SK-N-SH treated with all-trans-retinoic acid at 6 μM for 48 hours (cell line): ENCODE measurements around the gene GRIK2.

Experiments
- ATAC-seq: fragments of 200-7000 bp; cut with Tn5 transposase; 3 replicates; pipeline ENCODE4 v1.9.1; 2020; ENCODE audit warnings: mild to moderate bottlenecking, moderate library complexity
- ARNTL ChIP-seq: fragments of 450-650 bp; formaldehyde crosslinking; IDR thresholded peaks from 2 replicates; pipeline ENCODE4 v1.5.0; 2020; ENCODE audit warnings: low read depth, mild to moderate bottlenecking, moderate library complexity, borderline replicate concordance
- CSDC2 ChIP-seq: fragments of 250-450 bp; sonication (Bioruptor Pico); IDR thresholded peaks from 2 replicates; pipeline ENCODE4 v1.5.0; 2020; ENCODE audit warnings: mild to moderate bottlenecking, moderate library complexity
- ESRRG ChIP-seq: fragments of 250-450 bp; sonication (Bioruptor Pico); IDR thresholded peaks from 2 replicates; pipeline ENCODE4 v1.6.1; 2021; ENCODE audit warnings: mild to moderate bottlenecking
- GLIS3 ChIP-seq: fragments of 250-450 bp; sonication (Bioruptor Pico); IDR thresholded peaks from 2 replicates; pipeline ENCODE4 v1.5.0; 2020; ENCODE audit warnings: mild to moderate bottlenecking, moderate library complexity
- ISL1 ChIP-seq: fragments of 250-450 bp; sonication (Bioruptor Pico); IDR thresholded peaks from 2 replicates; pipeline ENCODE4 v2.1.2; 2022; ENCODE audit warnings: mild to moderate bottlenecking, moderate library complexity
- OSR1 ChIP-seq: fragments of 250-450 bp; sonication (Bioruptor Pico); IDR thresholded peaks from 2 replicates; pipeline ENCODE4 v1.8.0; 2022; ENCODE audit warnings: moderate library complexity, mild to moderate bottlenecking, inconsistent platforms
- PPARA ChIP-seq: fragments of 250-450 bp; sonication (Bioruptor Pico); IDR thresholded peaks from 2 replicates; pipeline ENCODE4 v1.5.0; 2020; ENCODE audit warnings: mild to moderate bottlenecking, borderline replicate concordance
- RARB ChIP-seq: fragments of 250-450 bp; sonication (Bioruptor Pico); IDR thresholded peaks from 2 replicates; pipeline ENCODE4 v1.8.0; 2021; ENCODE audit warnings: mild to moderate bottlenecking, moderate library complexity
- SNAI2 ChIP-seq: fragments of 250-450 bp; sonication (Bioruptor Pico); IDR thresholded peaks from 2 replicates; pipeline ENCODE4 v1.5.0; 2020; ENCODE audit warnings: mild to moderate bottlenecking, moderate library complexity
- TCF4 ChIP-seq: fragments of 250-450 bp; sonication (Bioruptor Pico); IDR thresholded peaks from 2 replicates; pipeline ENCODE4 v1.8.0; 2021; ENCODE audit warnings: mild to moderate bottlenecking, moderate library complexity, borderline replicate concordance
- TOX ChIP-seq: fragments of 250-450 bp; sonication (Bioruptor Pico); IDR thresholded peaks from 2 replicates; pipeline ENCODE4 v1.8.0; 2021; ENCODE audit warnings: mild to moderate bottlenecking, moderate library complexity, borderline replicate concordance
- ZC3H10 ChIP-seq: fragments of 250-450 bp; sonication (Bioruptor Pico); IDR thresholded peaks from 2 replicates; pipeline ENCODE4 v1.5.1; 2021; ENCODE audit warnings: mild to moderate bottlenecking, moderate library complexity
- ZFP3 ChIP-seq: fragments of 250-450 bp; sonication (Bioruptor Pico); IDR thresholded peaks from 2 replicates; pipeline ENCODE4 v1.5.0; 2020; ENCODE audit warnings: mild to moderate bottlenecking, moderate library complexity
- ZFP30 ChIP-seq: fragments of 450-650 bp; formaldehyde crosslinking; IDR thresholded peaks from 2 replicates; pipeline ENCODE4 v1.5.0; 2022; ENCODE audit warnings: mild to moderate bottlenecking, moderate library complexity
- ZNF70 ChIP-seq: fragments of 450-650 bp; formaldehyde crosslinking; IDR thresholded peaks from 2 replicates; pipeline ENCODE4 v1.5.0; 2020; ENCODE audit warnings: mild to moderate bottlenecking, moderate library complexity
- ZNF8 ChIP-seq: fragments of 450-650 bp; formaldehyde crosslinking; IDR thresholded peaks from 2 replicates; pipeline ENCODE4 v1.5.0; 2020; ENCODE audit warnings: mild to moderate bottlenecking, moderate library complexity
- TF ChIP-seq, protein P1 (sequence below): fragments of 250-450 bp; sonication (Bioruptor Pico); IDR thresholded peaks from 2 replicates; pipeline ENCODE4 v1.5.0; 2020; ENCODE audit warnings: mild to moderate bottlenecking, moderate library complexity
- TF ChIP-seq, protein P2 (sequence below): fragments of 250-450 bp; sonication (Bioruptor Pico); IDR thresholded peaks from 2 replicates; pipeline ENCODE4 v1.5.1; 2021; ENCODE audit warnings: mild to moderate bottlenecking, moderate library complexity
- TF ChIP-seq, protein P3 (sequence below): fragments of 250-450 bp; sonication (Bioruptor Pico); IDR thresholded peaks from 2 replicates; pipeline ENCODE4 v1.8.0; 2020; ENCODE audit warnings: mild to moderate bottlenecking, moderate library complexity, borderline replicate concordance
- TF ChIP-seq, protein P4 (sequence below): fragments of 250-450 bp; sonication (Bioruptor Pico); IDR thresholded peaks from 2 replicates; pipeline ENCODE4 v1.5.1; 2020; ENCODE audit warnings: low read depth, mild to moderate bottlenecking, moderate library complexity
- TF ChIP-seq, protein P5 (sequence below): fragments of 250-450 bp; sonication (Bioruptor Pico); IDR thresholded peaks from 2 replicates; pipeline ENCODE4 v1.8.0; 2021; ENCODE audit warnings: low read depth, mild to moderate bottlenecking, moderate library complexity, borderline replicate concordance

GRIK2 gene

DNA sequence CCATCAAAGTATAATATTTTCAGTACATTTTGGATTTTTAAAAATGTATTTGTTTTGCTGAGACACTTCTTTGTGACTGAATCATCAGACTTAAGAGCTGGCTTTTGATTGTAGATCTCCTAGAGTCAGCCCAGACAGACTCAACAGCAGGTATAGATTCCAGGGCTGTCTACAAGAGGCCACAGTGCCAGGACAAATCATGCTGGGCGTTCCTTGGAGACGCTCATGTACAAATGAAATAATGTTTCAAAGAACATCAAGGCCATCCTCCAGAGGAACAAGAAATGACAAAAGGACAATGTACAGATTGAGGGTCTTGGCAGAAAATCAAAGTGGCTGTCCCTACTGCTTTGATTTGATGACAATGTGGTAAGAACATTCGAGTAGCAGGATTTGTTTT is 369.3 kb downstream of the GRIK2 start:
- no peak for ATAC-seq

DNA sequence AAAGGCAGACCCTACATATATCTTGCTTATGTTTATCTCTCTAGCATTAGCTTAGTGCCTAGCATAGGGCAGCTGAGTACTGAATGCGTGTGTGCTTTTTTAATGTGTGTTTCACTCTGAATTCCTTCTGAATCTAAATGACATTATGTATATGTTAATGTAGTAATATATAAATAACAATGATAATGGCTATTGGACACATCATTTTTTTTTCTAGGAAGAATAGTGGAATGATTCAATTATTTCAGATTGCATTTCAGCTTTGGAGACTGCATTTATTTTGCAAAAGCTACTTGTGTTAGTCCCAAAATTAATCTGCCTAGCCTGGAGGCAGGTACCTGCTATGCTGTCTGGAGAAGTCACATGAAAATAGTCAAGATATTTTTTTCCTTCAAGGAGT is 371.8 kb downstream of the GRIK2 start:
- ATAC-seq = no peak
- TF ChIP-seq, protein P1, sequence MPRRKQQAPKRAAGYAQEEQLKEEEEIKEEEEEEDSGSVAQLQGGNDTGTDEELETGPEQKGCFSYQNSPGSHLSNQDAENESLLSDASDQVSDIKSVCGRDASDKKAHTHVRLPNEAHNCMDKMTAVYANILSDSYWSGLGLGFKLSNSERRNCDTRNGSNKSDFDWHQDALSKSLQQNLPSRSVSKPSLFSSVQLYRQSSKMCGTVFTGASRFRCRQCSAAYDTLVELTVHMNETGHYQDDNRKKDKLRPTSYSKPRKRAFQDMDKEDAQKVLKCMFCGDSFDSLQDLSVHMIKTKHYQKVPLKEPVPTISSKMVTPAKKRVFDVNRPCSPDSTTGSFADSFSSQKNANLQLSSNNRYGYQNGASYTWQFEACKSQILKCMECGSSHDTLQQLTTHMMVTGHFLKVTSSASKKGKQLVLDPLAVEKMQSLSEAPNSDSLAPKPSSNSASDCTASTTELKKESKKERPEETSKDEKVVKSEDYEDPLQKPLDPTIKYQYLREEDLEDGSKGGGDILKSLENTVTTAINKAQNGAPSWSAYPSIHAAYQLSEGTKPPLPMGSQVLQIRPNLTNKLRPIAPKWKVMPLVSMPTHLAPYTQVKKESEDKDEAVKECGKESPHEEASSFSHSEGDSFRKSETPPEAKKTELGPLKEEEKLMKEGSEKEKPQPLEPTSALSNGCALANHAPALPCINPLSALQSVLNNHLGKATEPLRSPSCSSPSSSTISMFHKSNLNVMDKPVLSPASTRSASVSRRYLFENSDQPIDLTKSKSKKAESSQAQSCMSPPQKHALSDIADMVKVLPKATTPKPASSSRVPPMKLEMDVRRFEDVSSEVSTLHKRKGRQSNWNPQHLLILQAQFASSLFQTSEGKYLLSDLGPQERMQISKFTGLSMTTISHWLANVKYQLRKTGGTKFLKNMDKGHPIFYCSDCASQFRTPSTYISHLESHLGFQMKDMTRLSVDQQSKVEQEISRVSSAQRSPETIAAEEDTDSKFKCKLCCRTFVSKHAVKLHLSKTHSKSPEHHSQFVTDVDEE = no peak
- TF ChIP-seq RARB (CRISPR knock-in tag) = no peak
- TF ChIP-seq, protein P2, sequence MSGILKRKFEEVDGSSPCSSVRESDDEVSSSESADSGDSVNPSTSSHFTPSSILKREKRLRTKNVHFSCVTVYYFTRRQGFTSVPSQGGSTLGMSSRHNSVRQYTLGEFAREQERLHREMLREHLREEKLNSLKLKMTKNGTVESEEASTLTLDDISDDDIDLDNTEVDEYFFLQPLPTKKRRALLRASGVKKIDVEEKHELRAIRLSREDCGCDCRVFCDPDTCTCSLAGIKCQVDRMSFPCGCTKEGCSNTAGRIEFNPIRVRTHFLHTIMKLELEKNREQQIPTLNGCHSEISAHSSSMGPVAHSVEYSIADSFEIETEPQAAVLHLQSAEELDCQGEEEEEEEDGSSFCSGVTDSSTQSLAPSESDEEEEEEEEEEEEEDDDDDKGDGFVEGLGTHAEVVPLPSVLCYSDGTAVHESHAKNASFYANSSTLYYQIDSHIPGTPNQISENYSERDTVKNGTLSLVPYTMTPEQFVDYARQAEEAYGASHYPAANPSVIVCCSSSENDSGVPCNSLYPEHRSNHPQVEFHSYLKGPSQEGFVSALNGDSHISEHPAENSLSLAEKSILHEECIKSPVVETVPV (CRISPR knock-in tag) = no peak
- no peak for TF ChIP-seq ZNF70 (CRISPR knock-in tag)
- no peak for TF ChIP-seq OSR1 (CRISPR knock-in tag)

More for the DNA sequence above, 369.3 kb downstream of the GRIK2 start:
- TF ChIP-seq TCF4 (CRISPR knock-in tag) (no peak), OSR1 (CRISPR knock-in tag) (no peak), CSDC2 (CRISPR knock-in tag) (no peak), ZFP3 (CRISPR knock-in tag) (no peak), PPARA (no peak), RARB (CRISPR knock-in tag) (no peak), ZC3H10 (CRISPR knock-in tag) (no peak), ZNF70 (CRISPR knock-in tag) (no peak), SNAI2 (no peak), ZNF8 (CRISPR knock-in tag) (no peak), TOX (CRISPR knock-in tag) (no peak), ARNTL (CRISPR knock-in tag) (no peak), ESRRG (CRISPR knock-in tag) (no peak), ISL1 (CRISPR knock-in tag) (no peak), ZFP30 (CRISPR knock-in tag) (no peak), GLIS3 (no peak)
- TF ChIP-seq, protein P1 = no peak
- TF ChIP-seq, protein P3, sequence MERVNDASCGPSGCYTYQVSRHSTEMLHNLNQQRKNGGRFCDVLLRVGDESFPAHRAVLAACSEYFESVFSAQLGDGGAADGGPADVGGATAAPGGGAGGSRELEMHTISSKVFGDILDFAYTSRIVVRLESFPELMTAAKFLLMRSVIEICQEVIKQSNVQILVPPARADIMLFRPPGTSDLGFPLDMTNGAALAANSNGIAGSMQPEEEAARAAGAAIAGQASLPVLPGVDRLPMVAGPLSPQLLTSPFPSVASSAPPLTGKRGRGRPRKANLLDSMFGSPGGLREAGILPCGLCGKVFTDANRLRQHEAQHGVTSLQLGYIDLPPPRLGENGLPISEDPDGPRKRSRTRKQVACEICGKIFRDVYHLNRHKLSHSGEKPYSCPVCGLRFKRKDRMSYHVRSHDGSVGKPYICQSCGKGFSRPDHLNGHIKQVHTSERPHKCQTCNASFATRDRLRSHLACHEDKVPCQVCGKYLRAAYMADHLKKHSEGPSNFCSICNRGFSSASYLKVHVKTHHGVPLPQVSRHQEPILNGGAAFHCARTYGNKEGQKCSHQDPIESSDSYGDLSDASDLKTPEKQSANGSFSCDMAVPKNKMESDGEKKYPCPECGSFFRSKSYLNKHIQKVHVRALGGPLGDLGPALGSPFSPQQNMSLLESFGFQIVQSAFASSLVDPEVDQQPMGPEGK (CRISPR knock-in tag) = no peak
- TF ChIP-seq, protein P4, sequence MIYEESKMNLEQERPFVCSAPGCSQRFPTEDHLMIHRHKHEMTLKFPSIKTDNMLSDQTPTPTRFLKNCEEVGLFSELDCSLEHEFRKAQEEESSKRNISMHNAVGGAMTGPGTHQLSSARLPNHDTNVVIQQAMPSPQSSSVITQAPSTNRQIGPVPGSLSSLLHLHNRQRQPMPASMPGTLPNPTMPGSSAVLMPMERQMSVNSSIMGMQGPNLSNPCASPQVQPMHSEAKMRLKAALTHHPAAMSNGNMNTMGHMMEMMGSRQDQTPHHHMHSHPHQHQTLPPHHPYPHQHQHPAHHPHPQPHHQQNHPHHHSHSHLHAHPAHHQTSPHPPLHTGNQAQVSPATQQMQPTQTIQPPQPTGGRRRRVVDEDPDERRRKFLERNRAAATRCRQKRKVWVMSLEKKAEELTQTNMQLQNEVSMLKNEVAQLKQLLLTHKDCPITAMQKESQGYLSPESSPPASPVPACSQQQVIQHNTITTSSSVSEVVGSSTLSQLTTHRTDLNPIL (CRISPR knock-in tag) = no peak
- TF ChIP-seq, all 23 proteins: peak for 0

DNA sequence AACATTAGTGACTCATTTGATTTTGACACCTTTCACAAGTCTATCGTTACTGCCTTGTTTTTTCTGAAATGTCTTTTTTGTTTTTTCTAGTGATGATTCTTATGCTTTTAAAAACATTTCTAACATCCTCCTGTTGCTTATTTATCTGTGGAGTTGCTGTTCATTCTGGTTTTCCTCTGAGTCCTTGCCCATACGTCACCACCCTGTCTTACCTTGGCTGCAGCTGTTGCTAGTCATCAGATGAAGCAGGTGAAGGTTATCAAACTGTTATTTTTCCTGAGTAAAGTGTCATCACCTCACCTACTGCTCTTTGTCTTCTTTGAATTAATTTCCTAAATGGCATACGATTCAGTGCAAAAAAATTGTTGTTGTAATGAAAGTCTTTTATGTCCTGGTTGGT is 376.6 kb downstream of the GRIK2 start:
- no peak for ATAC-seq
- TF ChIP-seq OSR1 (CRISPR knock-in tag) (no peak), ZNF8 (CRISPR knock-in tag) (no peak), PPARA (no peak), ZFP30 (CRISPR knock-in tag) (no peak), TCF4 (CRISPR knock-in tag) (no peak), CSDC2 (CRISPR knock-in tag) (no peak), TOX (CRISPR knock-in tag) (no peak), ZFP3 (CRISPR knock-in tag) (no peak)
- TF ChIP-seq, protein P5, sequence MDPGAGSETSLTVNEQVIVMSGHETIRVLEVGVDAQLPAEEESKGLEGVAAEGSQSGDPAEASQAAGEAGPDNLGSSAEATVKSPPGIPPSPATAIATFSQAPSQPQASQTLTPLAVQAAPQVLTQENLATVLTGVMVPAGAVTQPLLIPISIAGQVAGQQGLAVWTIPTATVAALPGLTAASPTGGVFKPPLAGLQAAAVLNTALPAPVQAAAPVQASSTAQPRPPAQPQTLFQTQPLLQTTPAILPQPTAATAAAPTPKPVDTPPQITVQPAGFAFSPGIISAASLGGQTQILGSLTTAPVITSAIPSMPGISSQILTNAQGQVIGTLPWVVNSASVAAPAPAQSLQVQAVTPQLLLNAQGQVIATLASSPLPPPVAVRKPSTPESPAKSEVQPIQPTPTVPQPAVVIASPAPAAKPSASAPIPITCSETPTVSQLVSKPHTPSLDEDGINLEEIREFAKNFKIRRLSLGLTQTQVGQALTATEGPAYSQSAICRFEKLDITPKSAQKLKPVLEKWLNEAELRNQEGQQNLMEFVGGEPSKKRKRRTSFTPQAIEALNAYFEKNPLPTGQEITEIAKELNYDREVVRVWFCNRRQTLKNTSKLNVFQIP = no peak
- TF ChIP-seq, protein P4 (CRISPR knock-in tag) = no peak
